Activated CD4-positive, CD25-positive, alpha-beta regulatory T cell treated with anti-CD3 and anti-CD28 coated beads, Interleukin-2, amount 50 U/mL, for 72 hours (primary cell): Measurements from ENCODE around the gene BLNK.

Source experiments
- DNase-seq: peaks from one replicate; pipeline ENCODE4 v3.0.0; 2021

The BLNK gene

DNA sequence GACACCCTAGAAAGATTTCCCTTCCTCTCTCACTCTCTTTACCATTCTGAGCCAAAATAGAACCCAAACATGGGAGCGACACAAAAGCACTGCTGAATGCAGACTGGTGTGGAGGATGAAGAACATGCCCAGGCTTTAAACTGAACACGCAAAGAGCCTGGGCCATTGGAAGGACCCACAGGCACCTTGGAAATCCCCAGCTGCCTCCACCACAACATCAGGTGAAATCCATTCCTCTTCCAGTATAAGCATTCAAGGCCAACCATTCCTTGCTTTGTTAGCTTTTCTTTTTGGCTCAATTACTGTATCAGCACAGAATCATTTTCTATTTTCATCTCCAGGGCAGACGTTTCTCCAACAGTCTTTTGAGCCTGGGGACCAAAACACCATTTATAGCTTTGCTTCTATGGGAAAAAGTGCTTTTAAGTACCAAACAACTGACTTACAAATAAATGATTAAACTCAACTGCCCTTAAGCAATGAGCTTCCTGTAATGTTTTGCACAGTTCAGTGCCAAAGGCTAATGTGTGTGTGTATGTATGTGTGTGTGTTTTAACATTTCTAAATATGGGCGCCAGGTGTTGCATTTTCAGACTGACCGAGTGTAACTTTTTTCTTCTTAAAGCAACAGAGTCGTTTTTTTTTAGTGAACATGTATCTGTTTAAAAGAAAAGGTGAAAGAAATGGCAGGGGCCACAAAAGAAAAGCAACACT lies 16.2 kb upstream of the BLNK start:
- DNase-seq = no peak

DNA sequence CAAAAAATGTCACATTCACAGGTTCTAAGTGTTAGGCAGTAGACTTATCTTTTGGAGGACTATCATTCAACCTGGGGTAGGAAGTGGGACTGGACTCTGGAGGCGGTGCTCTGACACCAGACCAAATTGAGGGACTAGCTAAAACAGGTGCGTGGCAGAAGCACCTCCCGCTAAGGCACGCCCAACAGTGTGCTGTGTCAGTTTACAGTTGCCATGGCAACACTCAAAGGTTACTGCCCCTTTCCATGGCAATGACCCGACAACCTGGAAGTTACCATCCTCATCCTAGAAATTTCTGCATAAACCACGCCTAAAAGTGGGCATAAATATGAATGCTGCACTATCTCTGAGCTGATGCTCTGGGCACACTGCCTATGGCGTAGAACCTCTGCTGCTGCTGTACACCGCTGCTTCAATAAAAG lies 14.0 kb upstream of the BLNK start:
- no peak for DNase-seq

DNA sequence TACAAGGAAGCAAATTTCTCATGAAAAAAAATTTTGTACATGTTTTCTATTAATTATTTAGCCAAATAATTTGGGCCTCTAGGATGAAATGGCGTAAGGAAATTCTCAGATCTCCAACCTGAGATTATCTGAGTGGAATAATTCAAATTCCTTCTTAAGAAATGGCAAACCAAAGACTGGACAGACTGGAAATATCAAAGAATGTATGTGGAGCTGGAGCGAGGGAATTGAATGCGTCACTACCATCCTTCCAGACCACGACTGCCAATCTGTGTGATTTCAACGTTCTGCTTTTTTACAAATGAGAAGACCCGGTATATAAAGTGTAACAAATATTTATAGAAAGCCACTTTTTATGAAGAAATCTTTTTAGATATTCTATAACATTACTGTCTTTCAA lies 12.4 kb upstream of the BLNK start:
- no peak for DNase-seq

DNA sequence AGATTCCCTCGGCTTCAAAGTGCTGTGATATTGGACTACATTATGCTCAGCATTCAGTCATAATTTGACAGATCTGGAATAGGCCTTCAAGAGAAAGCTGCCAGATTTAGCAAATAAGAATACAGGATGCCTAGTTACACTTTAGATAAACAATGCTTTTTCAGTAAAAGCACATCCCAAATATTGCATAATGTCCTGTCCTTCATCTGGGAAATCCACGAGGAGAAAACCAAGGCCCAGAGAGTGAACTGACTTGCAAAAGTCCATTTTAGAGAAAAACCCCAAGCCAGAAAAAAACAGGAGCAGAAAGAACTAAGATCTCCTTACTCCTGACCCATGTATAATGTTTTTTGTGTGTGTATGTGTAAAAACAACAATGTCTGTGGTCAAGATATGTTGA lies 12.0 kb upstream of the BLNK start:
- no peak for DNase-seq

DNA sequence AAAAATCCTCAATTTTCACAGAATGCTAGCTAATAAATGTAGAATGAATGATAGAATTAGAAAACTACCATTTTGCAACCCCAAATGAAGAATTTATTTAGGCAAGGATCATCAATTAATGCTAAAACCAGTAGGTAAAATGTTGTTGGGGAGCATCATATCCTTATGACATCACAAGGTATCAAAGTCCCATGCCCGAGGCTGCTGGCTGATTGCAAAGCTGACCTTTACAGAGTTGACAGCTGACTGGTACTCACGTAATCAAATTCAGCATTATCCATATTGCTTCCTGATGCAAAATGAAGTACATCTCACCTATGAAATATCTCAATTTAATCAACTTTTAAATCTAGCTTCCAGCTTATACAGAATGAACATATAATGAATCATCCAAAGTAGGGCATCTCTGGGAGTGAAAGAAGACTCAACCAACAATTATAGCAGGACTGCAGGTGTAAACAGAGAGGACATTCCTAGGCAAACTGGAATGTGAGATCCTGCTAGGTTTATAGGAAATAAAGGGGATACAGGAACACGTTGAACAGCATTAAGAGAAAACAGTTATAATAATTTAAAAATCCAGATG lies 10.2 kb upstream of the BLNK start:
- DNase-seq = no peak

DNA sequence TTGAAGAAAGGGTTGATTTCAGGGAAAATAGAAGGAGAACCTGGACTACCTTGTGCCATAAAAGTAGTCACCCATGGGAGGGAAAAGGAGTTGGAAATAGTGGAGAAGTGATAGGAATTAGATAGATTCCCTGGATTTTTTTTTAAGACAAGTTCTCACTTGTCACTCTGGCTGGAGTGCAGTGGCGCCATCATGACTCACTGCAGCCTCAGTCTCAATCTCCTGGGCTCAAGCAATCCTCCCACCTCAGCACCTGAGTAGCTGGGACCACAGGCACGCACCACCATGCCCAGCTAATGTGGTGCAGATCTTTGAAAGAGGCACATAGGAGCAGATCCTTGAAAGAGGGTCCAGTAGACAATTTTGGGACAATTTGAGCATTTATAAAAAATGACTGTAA lies 9.5 kb upstream of the BLNK start:
- DNase-seq = no peak

DNA sequence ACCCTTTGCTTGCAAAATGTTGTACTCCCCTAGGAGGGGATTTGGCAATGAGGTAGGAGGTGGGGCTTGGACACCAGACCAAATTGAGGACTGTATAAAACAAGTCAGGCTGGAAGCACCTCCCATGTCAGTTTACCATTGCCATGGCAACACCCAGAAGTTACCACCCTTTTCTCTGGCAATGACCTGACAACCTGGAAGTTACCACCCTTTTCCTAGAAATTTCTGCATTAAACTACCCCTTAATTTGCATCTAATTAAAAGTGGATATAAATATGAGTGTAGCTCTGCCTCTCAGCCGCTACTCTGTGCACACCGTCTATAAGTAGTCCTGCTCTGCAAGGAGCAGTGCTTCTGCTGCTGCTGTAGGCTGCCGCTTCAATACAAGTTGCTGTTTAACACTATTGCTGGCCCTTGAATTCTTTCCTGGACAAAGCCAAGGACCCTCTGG lies 7.8 kb upstream of the BLNK start:
- no peak for DNase-seq

DNA sequence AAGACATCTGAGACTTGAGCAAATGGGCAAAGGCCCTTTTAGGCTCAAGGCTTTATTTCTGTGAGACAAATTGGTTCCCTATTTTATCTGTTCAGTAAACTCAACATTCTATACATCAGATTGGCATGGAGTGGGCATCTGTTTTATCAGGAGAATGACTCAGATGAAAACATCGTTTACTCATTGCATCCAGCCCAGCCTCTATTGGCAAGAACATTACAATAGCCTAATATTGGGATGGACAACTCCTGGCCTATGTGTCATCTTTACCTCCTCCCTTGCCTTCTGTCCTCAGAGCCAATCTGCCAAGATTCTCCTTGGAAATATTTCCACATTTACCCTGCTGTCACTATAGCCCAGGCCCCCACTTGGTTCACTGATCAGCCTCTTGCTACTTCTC lies 5.5 kb upstream of the BLNK start:
- DNase-seq = no peak

DNA sequence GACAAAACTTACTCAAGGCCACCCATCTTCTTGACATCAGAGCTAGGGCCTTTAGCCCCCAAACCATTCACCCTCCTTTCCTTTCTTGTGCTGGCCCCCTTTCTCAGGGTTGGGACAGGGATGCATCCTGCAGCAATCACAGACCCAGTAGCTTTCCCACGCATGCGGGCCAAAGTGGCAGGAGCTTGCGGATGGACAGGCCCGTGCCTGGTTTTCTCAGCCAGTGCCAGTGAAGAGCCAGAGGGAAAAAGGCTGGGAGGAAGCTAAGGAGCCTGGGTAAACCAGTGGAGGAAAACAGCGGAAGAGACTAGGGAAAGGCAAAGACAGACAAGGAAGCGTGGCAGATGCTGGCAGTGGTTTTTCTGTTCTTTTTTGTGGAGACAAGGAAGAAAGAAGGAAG lies 5.1 kb upstream of the BLNK start:
- no peak for DNase-seq

DNA sequence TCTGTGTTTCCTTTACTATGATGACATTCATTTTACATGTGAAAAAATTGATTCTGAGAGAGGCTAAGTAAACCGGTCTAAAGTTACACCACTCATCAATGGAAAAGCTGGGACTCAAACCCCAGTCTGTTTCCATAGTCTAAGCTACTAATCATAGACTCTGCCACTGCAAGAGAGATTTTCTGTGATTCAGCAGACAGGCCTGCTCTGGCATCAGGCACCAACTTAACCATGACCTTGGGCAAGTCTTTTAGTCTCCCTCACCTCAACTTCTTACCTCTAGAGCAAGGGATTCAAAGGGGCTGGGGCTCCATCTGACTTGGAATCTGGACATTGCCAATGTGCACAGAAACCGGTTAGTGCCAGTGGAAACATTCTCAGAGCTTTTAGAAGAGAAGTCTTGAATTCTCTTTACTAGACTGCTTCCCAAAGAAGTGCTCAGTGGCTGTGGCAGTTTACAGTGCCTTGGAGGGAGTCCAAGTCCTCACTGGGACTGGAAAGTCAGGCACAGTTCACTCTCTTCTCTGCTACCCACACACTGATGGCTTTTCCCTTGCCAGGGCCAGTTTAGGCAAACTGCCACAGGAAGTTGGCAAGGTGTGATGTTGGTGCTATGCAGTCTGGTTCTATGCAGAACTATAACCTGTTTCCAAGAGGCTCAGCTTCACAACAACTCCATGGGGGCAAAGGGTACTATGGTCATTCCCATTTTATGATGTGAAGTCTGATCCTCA lies 4.5 kb upstream of the BLNK start:
- no peak for DNase-seq

DNA sequence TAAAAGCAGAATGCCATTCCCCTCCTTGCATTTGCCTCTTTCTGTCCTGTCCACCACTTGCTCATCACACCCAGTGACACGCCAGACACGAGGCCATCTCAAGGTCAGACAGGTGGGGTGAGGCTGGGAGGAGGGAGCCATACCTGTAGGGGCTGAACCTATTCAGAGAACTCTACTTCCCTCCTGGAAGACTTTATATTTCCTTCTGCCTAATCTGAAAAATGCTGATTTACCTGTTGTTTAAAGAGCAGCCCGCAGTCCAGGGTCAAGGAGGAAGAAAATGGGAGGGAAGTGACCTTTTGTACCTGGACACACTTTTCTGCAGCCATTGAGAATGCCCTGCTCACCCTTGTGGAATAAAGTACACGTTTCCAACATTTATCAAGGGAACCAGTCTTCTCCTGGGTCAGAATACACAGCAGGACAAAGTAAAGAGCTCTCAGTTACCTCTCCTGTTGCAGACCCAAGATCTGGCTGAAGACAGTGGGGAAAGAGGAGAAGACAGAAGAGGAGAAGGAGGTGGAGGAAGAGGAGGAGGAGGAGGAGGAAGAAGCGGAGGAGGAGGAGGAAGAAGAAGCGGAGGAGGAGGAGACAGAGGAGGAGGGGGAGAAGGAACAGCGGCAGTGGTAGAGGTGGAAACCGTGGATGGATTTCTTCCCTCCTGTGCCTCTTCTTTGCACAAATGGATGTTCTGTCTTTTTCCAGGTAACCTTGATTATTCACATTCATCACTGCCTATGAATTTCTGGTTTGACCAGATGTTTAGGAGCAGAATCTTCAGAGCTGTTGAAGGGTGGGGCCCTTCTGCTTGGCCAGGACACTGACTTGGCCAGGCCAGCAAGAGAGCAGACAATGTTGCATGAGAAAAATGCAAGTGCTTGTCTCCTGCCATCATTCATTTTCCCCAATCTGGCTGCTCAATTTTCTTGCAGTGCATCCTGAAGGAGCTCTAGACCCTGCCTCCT lies 1.2 kb upstream of the BLNK start:
- no peak for DNase-seq

DNA sequence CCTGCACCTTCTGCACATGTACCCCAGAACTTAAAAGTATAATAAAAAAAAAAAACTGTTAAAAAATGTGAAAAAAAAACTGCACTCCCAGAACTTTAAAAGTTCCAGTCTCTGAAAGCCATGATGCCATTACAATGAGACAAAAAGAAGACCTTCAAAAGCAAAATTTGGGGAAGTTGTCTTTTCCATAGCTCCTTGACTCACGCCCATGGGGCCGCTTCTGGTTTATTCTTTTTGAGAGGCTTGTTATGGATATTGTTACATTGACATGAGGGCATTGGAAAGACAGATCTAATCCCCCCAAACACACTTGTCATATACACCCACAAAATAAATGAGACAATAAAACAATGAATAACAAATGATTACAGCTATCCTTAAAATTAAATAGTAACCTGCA lies 798 bp downstream of the BLNK start:
- no peak for DNase-seq

DNA sequence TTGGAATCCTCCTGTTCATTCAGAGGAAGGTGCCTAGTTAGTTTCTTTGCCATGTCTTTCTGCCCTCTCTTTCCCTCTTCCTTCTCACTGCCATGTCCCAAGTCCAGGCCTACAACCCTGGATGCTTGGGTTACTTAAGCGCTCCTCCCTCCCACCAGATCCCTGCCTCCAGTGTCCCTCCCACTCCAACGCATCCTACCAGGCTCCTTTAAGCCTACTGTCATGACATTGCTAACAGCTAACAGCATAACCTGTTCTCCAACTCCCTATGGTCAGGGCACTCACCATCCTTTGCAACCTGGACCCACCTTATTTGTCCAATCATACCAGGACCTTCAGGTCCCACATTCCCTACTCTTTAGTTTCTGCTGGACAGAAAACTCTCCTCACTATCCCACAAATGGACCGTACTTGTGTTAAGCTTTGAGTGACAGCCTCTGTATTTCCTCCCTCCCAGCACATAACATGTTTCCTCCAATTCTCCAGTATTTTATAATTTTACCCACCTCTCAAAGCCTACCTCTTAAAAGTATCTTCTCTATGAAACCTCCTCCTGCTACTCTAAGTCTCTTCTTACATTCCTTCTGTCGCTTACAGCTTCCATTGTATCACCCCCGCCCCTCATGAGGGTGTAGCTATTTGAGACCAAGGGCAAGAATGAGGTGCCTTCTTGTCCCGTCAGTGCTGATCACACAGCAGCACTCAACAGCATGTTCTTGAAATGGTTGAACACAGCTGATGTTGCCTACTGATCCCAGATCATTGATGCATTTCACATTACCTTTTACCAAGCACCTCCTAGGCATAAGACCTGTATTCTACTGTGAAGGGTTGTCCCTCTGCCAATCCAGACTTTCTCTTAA lies 1.7 kb downstream of the BLNK start:
- DNase-seq = no peak

DNA sequence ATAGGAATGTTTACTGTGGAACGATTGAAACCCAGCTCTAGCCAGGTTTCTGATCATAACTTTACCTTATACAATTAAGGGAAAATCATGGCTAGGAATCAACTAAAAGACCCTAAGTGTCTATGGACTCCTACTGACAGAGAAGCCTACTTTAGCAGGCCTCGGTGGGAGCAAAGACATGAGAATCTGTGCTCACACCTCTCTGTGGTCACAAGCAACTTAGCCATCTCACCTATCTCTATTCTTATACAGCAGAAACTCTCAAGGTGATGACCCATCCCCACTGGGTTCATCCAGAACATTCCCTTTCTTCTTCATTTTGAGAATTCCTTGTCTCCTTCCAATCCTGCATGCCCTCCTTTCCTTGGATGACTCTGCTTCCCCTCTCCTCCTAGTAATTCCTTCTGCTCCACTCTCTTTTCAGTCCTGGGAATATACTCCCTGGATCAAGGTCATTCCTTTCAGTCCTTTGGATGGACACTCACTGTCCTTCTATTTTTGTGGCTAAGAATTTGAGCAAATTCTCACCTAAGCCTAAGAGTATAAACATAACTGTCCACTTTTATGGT lies 2.9 kb downstream of the BLNK start:
- DNase-seq = no peak

DNA sequence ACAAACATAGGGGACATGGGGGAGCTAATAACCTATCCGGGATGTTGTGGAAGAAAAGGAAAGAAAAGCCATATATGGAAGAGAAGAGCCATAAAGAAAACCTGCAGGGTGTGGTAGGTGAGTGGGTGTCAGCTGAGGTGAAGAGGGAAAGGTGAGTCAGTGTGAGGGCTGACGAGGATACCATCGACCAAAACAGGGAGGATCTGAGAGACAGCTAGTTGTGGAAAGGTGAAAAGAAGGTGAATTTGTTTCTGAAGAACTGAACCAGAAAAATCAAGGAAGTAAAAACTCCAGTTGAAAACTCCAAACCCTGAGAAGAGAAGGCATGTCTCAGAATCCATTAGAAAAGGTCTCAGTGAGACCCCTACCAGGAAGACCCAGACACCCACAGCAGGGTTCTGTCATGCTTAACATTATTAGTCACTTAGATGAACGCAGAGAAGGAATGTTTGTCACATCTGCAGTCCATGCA lies 4.1 kb downstream of the BLNK start:
- DNase-seq = no peak

DNA sequence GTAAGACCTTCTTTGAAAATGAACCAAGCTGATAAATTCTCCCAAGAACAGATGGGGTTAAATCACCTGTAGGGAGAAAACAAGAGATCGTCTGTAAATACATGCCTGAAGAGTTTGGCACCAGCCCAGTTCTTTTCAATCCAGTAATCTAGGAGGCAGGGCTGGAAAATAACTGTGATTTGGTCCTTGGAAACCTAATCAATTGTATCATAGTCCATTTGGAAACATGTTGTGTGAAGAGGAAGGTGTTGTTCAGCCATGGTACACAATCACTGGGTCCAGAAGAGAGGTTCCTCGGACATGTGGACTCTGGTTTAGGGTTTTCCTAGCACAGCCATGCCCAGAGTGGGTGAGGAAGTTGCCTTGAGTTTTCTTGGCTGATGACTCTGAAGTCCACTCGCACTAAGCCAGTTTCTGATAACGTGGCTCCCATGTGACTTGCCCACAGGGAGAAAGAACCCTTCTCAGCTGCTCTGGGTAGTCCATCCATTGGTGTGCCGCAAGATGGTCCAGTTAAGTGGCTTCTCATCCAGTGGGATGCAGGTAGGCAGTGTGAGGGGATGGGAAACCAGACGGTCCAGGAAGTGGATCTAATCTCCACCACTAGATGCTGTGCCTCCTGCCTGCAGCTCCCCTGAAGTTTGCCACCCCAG lies 5.1 kb downstream of the BLNK start:
- no peak for DNase-seq

DNA sequence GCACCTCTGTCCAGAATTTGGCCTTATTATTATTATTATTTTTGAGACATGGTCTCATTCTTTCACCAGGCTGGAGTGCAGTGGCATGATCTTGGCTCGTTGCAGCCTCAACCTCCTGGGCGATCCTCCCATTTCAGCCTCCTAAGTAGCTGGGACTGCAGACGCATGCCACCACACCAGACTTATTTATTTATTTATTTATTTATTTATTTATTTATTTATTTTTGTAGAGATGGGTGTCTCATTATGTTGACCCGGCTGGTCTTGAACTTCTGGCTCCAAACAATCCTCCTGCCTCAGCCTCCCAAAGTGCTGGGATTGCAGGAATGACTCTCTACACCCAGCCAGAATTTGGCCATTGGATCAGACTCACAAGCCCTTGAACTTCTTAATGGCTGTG lies 6.4 kb downstream of the BLNK start:
- DNase-seq = no peak

DNA sequence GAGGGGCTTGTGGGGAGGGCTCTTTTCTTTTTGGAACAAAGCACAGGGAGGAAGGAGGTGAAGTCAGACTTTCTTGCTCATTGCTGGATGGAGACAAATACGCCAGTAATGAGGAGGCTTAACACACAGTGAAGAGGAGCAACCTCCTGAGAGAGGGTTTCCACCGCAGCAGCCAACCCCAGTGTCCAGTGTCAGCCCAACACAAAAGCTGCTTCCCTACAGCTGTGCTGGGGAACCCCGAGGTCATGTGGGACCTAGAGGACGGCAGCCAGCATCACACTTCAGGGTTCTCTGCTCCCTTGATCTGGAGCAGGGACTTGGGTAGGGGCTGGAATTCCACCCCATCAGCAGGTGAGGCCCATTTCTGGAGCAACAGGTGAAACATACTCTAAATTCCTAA lies 7.7 kb downstream of the BLNK start:
- DNase-seq = no peak

DNA sequence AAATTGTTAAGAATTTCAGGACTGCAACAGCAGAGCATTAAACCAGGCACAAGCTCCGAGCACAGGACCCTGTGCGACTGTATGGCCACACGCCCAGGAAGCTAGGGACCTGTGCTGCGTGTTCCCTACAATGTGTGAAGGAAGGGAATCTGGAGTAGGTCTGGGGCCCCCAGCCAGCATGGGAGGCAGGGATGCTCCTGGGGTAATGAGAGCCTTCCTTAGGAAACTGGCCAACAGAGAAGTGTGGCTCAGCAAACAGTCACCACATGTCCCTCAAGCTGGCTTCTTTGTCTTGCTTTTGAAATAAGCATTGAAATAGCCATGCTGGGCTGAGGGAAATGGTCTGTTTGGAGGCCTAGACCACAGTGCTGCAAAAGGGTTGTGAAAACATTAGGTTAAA lies 8.2 kb downstream of the BLNK start:
- no peak for DNase-seq

DNA sequence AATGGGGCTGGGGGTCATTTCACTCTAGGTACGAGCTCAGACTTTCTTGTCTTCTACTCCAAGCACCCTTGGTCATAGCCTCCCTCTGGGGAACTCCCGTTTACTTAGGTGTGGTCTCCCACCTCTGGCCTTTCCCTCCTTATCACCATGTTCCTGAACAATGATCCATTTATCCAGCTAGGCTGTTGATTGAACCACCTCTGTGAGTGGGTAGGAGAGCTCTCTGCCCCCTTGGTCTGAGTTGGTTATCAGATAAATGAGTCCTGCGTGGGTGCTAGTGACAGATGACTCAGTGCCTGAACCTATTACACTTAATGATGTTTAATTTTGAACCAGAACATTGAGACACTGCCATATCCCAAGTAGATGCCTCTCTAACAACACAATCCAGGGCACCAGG lies 9.4 kb downstream of the BLNK start:
- no peak for DNase-seq

DNA sequence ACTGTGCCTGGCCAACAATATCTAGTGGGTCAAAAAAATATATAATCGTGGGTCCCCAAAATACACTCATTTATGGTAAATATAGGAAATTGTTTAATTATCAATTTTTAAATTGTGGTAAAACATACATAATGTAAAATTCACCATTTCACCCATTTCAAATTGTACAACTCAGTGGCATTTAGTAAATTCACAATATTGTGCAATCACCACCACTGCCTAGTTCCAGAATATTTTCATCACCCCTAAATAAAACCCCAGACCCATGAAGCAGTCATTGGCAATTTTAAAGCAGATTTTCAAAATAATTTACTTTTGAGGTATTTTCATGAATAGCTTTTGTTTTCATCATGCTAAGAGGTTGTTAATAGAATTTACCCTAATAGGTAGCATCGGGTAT lies 10.2 kb downstream of the BLNK start:
- DNase-seq = no peak
